Measurements from ENCODE around the gene MPI.
A peak's percentile ranks its signal among the peaks of the same experiment; 100 is the strongest.

Gene MPI, protein sequence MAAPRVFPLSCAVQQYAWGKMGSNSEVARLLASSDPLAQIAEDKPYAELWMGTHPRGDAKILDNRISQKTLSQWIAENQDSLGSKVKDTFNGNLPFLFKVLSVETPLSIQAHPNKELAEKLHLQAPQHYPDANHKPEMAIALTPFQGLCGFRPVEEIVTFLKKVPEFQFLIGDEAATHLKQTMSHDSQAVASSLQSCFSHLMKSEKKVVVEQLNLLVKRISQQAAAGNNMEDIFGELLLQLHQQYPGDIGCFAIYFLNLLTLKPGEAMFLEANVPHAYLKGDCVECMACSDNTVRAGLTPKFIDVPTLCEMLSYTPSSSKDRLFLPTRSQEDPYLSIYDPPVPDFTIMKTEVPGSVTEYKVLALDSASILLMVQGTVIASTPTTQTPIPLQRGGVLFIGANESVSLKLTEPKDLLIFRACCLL

DNA sequence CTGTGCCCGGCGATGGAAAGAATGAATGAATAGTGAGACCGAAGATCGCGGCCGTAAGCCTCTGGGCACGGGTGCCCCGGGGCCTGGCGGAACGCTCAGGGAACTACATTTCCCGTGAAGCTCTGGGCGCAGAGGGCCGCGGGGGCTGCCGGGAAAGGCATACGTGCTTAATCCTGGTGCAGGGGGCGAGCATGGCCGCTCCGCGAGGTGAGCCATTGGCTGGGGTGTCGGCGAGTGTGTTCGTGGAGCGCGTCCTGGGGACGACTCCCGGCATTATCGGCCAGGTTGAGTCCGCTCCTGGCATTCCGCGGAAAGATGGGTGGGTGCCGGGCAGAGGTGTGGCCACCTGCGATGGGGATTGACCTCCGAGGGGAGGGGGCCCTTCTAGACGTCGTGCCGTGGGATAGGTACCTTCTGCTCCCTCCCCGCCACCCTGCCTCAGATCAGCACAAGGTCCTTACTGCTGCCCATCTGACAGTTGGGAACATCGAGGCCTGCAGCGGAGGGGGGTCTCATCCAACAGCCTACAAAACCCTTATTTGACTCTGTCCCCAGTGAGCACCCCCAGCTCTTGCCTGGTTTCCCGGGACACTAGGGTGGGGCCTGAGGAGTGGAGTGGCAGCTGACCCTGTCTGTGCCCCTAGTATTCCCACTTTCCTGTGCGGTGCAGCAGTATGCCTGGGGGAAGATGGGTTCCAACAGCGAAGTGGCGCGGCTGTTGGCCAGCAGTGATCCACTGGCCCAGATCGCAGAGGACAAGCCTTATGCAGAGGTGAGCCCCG lies at the start of gene MPI:
Gene MPI (plus strand): TSS at position 160 of the 782 bp plus-strand sequence. CDS start 32 bp downstream, at position 192.
- peak; percentile 70 for DNase-seq (ENCODE audit: low read depth)

DNA sequence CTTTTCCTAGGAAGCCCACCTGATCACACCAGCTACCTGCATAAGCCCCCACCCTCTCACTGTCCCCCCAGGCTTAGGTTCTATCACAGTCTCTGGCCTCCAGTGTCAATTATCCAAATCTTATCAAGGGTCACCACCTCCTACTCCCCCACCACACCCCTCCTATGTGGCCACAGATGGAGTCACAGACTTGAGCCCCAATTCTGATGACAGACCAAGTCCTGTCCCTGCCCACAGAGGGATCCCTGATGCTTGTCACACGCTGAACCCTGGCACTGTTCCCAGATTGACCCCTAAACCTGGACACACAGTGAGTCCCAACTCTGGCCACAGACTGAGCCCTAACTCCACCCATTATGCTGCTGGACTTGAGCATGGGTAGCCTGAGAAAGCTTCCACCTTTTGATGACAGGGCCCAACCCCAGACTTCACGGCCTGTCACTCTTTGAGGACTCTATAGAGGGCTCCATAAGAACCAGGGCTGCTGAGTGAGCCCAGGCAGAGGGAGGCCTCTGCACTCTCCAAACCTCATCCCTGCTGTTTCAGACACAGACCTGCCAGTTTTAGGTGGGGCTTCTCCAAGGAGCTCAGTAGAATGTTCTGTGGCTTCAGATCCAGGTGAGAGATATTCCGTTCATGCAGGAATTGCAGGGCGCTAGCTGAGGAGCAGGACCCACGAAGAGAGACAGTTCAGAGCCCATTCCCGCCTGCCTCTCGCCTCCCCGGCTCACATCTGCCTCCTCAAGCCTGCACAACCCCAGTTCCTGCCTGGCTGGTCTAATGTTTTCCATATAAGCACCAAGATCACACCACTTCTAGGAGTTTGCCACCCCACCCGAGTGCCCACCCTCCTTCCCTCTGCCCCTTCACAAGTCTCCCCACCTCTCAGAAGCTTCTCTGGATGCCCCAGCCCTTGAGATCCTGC lies 48.7 kb upstream of the MPI start:
- DNase-seq (ENCODE audit: low read depth) = no peak

DNA sequence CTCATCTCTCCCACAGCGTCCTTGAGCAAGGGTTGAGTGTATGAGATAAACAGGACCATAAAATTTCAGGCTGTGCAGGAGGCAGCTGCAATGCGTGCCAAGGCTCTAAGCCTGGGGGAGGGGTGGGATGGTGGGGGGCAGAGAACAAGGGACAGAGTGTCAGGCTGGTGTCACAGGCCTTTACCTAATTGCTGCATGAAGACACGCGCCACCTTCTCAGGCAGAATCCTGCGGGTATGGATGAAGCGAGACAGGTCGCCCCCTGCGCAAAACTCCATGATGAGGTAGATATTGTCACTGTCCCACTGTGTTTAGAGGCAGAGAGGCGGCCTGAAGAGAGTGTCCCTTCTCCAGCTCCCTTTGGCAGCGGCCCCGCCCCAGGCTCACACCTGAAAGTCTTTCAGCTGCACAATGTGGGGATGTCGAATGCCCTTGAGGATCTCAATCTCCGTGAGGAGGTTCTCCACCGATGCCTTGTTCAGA lies 47.9 kb upstream of the MPI start:
- no peak for DNase-seq (ENCODE audit: low read depth)

DNA sequence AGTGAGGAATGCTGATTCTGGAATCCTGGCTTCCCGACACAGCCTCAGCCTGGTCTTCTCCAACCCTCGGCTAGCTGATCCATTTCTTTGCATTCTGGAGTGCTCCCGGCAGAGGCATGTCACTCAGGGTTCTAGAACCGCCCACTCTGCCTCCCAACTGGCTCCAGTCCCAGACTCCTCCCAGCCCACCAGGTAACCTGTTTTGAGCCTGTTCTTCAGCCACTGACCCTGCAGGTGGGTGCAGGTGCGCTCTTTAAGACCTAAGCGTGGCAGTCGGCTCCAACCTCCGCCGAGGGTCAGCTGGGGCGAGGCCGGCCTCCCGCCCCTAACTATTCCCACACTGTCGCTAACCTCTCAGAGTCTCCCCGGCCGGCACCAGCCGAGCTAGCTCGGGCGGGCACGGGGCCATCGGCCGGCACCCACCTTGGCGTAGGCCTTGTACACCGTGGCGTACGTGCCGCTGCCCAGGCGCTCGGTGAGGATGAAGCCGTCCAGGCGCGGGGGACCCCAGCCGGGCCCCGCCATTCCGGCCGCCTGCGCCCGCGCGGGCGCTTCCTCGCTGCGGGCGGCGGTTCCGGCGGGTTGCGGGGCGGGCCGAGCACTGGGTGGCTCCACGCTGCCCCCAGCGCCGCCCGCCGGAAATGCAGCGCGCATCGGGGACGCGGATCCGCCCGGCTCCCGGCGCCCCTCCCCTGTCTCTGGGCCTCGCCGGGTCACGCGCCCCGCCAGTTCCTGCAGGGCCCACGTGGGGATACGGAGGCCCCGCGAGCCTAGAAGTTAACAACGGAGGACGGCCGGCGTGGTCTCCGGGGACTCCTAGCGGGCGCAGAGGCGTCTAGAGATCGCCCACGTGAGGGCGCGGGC lies 47.0 kb upstream of the MPI start, which contains the start of gene ULK3:
Gene ULK3 (minus strand): TSS at position 576 of the 864 bp plus-strand sequence. CDS start 51 bp downstream, at position 525.
- peak; percentile 76 for DNase-seq (ENCODE audit: low read depth)

DNA sequence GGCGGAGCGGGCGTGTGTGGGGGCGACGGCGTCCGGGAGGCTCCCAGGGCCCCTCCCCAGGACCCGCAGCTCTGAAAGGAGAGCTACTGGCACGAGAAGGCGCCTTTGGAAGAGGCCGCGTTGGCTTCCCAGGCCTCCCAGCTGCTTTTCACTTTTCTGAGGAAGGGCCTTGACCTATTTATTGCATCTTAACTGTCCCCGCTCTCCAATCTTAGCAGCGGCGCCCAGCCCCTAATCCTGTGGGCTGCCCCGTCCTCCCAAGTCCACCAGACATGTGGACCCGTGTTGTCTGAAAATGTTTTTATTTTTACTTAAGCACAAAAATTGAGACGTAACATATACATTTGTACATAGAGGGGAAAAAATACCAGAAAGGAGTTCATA lies 46.4 kb upstream of the MPI start:
- no peak for DNase-seq (ENCODE audit: low read depth)

DNA sequence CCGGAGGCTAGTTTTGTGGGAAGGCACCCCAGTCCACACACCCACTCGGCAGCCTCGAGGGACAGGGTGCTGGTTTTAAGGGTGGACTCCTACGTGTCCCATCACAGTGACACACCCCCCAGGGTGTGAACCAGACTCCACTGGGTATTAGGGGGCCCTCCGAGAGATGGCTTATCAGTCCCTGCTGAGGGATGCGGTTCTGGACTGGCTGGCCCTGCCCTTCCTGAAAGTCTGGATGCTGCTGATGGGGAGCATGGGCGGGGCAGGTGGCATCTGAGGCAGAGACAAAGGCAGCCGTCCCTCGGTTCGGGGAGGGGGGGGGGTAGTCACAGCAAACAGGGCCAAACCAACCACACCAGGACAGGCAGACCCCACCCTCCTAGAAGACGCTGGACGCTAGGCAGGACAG lies 45.9 kb upstream of the MPI start:
- no peak for DNase-seq (ENCODE audit: low read depth)

DNA sequence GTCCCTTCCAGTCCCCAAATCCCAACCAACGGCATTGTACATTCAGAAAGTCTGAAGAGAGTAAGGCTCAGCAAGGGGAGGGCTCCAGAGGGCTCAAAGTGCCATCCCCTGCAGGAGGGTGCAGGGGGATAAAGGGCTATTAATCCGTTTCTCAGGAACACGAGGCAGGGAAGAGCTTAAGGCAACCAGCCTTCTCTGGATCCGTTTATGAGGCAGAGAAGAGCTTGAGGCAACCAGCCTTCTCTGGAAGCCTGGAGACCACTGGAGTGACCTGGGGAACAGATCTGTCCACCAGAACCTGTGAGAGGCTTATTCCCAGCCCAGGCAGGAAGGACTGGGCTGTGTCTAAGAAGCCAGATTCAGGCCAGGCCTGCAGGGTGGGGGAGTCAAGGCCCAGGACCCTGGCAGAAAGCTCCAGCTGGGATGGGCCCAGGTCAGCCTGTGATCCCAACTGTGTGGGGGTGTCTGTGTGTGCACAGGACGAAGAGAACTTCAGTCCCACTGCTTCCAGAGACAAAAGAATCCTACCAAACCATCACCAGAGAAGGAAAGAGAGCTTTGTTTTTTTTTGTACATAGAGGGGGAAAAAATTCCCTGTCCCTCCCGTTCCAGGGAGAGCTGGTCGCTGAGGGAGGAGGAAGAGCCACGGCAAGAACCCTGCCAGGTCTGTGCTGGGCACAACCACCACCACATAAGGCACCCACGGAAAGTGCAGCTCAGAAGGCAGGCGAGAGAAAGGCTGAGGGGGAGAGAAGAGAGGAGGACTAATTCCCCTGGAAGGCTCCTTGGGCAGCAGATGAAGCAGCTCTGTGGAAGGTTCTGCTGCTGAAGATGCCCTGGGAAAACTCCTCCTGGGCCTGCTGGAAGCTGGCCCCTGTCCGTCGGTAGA lies 45.3 kb upstream of the MPI start:
- no peak for DNase-seq (ENCODE audit: low read depth)

DNA sequence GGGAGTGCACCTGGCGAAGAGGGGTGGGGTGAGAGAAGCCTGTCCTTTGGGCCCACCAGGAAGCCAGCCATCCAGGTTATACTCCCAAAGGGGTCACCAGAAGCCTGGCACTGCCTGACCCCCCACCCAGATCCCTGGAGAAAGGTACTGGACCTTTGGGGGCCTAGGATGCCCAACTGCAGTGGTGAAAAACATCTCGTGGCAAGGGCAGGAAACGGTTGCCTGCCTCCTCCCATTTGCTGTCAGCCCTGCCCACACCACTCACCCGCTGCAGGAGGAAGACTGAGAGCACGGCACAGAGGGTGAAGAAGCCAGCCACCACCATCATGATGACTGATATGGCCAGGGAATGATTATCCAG lies 44.7 kb upstream of the MPI start:
- DNase-seq (ENCODE audit: low read depth) = peak; percentile 22

DNA sequence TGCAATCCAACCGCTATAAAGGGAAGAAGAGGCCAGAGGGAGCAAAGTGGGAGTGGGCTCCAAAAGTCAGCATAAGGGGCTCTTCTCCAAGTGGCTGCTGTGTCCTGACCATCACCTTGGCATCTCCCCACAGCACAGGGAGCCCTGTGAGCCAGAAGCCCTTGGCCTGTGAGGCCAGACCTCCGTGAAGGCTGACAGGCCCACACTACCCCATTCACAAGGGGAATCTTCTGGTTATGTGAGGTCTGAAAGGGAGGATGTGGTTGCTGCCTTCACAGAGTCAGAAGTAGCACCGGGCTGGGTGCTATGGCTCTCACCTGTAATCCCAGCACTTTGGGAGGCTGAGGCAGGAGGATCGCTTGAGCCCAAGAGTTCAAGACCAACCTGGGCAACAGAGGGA lies 44.3 kb upstream of the MPI start:
- DNase-seq (ENCODE audit: low read depth) = no peak

DNA sequence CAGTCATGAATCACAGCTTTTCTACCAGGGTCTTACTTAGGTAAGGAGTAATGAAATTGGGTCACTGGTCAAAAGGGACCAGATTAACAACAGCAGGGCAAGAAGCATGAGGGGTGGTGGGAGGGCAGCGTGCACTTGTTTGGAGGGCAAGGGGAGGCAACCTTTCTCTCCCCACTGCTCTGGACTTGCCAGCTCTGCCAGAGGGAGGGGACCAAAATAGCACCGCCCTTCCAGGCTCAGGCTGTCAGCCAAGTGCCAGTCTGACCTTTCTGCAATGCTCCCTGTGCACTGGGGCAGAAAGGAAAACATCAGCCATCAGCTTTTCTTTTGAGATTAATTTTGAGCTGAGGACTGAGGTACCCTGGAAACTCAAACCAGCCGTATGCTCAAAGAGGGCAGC lies 42.4 kb upstream of the MPI start:
- DNase-seq (ENCODE audit: low read depth) = no peak

DNA sequence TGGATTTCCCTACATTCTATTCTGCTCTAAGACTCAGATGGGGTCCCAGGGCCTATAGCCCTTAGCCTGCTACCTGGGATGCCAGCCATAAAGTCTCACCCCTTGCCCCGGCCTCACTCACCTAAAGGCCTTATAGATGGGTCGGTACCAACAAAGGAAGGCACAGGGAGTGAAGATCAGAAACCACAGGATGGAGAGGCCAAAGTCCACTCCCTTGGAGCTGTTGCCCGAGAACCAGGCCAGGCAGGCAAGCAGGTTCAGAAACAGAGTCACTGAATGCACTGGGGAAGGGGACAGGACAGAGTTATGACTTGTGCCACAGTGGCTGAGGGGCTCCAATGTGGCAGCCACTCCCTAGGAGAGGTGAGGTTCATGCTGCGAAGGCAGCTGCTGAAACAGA lies 39.4 kb upstream of the MPI start:
- no peak for DNase-seq (ENCODE audit: low read depth)

DNA sequence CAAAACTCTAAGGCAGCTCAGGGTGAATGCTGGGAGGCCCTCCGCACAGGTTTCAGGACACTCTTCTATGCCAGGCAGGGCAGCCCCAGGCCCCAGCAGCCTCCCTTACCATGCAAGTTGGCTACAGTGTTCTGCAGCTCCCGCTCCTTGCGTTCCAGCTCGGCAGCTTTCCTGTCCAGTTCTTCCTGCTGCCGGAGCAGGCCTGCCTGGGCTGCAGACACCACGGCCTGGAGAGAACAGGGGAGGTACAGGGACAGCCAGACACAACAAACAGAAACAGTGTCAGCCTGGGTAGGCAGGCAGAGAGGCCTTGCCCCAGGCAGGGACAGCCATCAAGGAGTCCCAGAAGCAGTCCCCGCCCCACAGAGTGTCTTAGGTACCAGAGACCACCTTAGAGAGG lies 37.9 kb upstream of the MPI start:
- no peak for DNase-seq (ENCODE audit: low read depth)

DNA sequence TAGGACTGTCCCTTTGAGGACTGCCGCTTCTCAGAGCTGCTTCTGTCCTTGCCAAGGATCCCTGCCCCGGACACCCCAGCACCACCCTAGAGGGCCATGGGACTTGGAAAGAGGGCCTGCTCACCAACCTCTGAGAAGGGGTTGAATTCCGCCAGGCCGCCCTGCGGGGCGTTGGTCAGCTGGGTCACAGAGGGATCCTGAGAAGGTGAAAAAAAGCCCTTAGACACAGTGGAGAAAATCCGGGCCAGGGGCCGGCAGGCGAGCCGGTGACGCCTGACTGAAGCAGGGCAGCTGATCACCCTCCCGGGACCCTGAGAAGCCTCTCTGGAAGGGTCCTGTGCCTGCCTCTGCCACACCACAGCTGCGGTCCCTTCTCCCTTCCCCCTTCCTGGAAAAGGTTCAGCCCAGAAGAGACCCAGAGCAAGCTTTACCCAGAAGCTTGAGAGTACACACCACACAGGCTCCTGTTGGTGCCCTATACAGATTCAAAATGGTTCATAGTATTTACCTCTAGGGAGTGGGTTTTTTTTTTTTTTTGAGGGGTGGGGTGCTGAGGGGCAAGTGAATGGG lies 35.3 kb upstream of the MPI start:
- DNase-seq (ENCODE audit: low read depth) = no peak

DNA sequence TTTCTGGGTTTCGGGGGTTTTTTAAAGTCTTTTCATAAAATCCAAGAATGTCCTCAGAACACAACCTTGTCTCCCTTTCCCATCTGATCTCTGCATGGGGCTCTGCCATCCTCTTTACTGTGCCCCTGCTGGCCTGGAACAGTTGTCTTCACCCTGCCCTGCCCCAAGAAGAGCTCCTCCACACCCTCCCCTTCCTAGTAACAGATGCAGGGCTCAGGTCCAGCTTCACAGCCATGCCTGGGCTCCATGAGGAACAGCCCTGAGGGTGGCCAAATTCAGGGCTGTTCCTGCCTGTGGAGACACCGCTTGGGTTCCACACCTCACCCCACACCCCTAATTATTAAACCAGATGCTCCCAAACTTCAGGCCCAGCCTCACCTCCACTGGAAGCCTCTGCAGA lies 34.0 kb upstream of the MPI start:
- DNase-seq (ENCODE audit: low read depth) = no peak

DNA sequence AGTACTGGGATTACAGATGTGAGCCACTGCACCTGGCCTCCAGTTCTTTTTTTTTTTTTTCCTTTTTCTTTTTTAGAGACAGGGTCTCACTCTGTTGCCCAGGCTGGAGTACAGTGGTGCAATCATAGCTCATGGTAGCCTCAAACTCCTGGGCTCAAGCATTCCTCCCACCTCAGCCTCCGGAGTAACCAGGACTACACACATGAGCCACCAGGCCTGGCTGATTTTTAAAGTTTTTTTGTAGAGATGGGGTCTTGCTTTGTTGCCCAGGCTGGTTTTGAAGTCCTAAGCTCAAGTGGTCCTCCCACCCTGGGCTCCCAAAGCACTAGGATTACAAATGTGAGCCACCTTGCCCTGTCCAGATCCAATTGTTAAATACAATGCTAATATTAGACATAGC lies 33.3 kb upstream of the MPI start:
- DNase-seq (ENCODE audit: low read depth) = no peak

DNA sequence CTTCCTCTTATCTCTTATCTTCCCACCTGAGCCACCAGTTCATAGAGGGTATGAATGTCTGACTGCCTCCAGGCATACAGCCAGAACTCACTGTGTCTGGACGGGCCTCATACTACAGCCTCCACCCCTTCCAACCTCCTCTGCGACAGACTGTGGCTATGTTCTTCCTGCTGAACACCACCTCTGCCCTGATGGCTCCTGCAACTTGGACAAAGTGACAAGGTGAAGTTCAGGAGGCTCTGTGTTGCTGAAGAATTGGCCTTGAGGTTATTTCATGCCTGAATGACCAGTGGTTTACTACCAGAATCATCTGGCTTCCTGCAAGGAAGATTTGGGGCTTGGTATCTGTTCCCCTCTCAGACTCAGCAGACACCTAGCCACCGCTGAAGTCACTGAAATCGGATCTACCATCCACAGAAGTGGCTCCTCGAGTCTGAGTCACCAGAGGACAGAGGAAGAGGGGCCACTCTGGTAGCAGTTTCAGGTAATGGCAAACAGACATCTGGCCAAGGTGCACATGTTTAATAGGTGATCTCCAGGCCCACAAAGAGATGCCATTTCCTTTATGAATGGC lies 32.7 kb upstream of the MPI start:
- no peak for DNase-seq (ENCODE audit: low read depth)

DNA sequence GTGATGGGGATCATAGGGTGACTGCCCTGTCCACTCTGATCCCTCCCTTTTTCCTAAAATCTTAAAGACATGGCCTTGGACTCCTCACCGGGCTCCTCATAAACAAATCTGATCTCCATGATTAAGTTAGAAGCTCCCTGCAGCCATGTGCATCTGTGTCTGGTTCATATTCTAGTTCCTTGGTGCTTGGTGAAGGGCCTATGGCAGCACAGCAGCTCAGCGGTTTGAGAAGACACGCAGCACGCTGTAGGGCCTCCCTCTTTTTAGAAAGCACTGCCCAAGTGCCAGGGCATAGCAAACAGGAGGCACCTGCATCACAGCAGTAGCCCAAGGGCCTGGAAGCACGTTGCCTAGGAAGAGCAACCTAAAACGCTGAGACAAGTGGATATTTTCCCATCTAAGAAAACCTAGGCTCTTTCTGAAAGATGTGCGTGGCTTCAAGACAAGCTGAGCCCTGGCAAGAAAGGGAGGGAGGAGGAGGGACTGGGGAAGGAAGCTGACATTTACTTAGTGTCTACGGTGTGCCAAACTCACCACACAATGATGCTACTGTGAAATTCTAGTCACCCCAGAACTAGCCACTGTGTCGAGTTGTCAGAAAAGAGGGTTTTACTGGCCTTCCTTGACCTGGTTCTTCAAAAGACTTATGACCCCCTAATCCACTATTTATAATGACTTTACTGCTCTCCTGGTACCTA lies 32.0 kb upstream of the MPI start:
- DNase-seq (ENCODE audit: low read depth) = no peak

DNA sequence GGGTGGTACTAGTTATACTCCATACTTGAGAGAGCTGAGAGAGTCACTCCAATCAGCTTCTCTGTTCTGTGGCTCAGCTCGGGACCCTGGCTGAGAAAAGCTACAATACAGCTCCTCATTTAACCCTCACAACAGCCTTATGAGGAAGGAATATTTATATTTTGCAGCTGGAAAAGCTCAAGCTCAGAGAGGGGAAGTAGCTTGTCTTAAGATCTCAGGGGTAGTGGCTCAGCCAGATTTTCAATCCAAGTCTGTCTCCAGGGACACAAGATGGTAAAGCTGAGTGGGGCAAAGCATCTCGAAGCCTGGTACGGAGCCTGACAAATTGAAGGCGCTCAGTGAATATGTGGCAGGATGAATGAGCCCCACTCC lies 31.5 kb upstream of the MPI start:
- no peak for DNase-seq (ENCODE audit: low read depth)
